GM23248 (cell line): ENCODE measurements around the gene ITGB3BP.

Experiments used
- EZH2 ChIP-seq: fragments of 200-600 bp; sonication (generic); IDR thresholded peaks from 2 replicates; pipeline ENCODE4 v1.6.1; 2018; ENCODE audit warnings: antibody characterized with exemption, mild to moderate bottlenecking; ENCODE audit not compliant: insufficient read depth, poor library complexity, severe bottlenecking
- EZH2phosphoT487 ChIP-seq: fragments of 200-600 bp; sonication (generic); IDR thresholded peaks from 2 replicates; pipeline ENCODE4 v1.6.1; 2018; ENCODE audit warnings: antibody characterized with exemption, moderate library complexity, mild to moderate bottlenecking, low read depth; ENCODE audit not compliant: insufficient read depth

DNA sequence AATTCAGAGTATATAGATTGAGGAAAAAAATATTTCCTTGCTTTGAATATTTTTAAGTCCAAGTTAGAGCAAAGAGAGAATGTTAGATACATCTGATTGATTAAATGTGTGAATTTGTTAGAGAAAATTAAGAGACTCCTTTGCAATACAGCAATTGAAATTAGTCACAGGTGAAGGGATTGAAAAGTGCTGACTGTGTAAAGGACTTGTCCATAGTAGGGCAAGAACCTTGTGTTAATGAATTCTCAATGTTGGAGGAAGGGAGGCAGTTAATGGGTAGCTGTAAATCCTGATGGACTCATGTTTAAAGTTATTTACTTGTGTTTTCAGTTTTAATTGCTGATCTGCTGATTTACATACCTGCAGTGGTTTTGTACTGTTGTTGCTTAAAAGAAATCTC lies 117.0 kb downstream of the ITGB3BP start:
- no peak for TF ChIP-seq EZH2
- no peak for TF ChIP-seq EZH2phosphoT487
